Central memory CD4-positive, alpha-beta T cell (primary cell): Measurements from ENCODE around the gene RTL5.
A peak's percentile ranks its signal among the peaks of the same experiment; 100 is the strongest.

ENCODE experiments used
- DNase-seq: peaks from one replicate; pipeline ENCODE4 v3.0.0; 2022

Gene RTL5

DNA sequence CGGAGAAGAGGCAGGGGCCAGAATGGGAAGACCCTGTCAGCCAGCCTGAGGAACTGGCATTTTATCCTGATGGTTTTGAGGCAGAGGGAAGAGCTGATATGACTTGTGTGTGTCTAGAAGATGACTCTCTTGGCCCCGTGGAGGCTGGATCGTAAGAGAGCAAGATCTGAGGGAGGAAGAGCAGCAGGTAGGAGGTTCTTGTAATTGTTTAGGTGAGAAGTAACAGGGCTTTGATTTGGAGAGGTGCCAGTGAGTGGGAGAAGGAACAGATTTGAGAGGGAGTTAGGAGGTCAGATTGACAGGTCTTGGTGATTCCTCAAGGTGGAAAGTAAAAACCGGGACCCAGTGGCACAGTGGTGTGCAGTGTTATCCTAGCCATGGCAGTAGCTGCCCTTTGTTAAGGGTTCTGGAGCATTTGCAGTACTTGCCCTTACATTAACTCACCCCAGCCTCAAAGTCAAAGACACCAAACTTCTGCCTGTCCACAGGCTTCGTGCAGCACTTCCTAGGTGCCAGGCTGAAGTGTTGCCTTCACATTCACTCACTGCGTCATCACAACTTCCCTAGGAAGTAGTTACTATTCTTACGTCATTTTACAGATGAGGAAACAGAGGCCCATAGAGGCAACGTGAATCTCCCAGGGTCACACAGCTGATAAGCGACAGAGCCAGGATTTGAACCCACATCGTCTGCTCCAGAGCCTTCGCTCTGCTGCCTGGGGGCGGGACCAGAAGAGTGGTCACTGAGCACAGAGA lies 23.7 kb downstream of the RTL5 start:
- no peak for DNase-seq

GRCh38 chrX:72107320-72107719 lies 24.4 kb downstream of the RTL5 start:
- DNase-seq = peak; percentile 31

DNA sequence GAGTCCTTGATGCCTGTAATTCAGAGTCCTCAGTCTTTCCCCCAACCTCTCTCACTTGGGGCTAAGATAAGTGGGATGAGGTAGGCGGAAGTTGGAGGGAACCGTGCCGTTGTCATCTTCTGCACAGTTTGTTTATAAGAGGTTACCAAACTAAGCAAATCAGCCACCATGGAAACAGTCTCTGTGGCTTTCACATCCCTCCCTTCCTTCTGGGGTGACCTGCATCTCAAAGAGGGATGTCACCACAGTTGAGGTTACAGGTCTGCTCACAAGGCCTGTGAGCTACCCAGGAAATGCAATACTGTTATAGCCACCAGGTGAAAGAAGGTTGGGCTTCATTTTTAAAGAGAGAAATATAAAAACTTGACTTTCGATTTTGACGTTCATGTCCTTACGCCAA lies 26.3 kb downstream of the RTL5 start:
- DNase-seq = peak; percentile 89

DNA sequence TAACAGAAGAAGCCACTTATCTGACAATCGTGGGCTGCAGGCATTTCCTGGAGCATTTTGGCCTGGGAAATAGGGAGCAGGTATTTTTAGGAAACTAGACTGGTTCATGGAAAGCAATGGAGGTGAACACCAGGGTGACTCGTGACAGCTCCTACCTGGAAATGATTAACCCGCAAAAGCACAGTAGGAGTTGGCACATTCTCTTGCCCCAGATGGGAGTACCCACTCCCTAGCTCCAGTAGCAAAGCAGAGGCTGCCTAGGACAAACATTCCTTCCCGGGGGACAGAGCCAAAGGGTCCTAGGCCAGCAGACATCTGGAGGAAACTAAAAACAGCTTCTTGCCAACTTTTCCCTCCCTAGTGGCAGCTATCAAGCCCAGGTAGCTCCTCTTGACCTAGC lies 29.0 kb downstream of the RTL5 start:
- DNase-seq = no peak

DNA sequence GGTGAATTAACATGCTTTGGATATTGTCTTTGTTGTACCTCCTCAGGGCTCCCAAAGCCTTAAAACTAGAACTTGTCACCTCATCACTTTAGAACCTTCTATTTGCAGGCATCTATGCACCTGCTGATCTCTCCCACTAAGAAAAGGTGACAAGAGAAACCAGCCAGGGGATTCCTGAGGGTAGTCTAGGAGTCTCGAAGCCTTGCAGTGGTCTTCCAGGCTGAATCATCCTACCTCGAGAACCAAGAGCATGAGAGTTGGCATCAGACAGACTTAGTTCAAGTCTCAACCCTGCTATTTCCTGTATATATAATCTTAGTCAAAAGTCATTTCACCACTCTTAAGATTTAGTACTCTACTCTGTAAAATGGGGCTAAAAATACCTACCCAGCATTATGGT lies 29.6 kb downstream of the RTL5 start:
- DNase-seq = no peak

DNA sequence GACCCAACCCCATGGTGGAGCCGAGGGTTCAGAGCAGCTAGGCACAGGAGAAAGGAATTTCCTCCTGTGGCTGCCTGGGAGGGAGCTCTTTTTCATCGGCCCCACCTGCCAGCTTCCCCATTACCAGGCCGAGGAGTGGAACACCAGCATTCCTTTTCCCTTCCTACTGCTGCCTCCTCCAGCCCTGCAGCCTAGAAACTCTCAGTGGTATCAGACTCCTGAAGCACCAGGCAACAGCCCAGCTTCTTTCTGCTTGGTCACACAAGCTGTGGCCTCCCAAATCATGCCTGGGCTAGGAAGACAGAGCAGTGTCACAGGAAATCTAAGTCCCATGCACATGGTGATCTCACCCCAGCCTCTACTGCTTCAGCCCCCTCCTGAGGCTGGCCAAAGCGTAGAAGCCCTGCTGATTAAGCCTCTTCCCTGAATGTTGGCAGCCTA lies 30.1 kb downstream of the RTL5 start:
- no peak for DNase-seq

DNA sequence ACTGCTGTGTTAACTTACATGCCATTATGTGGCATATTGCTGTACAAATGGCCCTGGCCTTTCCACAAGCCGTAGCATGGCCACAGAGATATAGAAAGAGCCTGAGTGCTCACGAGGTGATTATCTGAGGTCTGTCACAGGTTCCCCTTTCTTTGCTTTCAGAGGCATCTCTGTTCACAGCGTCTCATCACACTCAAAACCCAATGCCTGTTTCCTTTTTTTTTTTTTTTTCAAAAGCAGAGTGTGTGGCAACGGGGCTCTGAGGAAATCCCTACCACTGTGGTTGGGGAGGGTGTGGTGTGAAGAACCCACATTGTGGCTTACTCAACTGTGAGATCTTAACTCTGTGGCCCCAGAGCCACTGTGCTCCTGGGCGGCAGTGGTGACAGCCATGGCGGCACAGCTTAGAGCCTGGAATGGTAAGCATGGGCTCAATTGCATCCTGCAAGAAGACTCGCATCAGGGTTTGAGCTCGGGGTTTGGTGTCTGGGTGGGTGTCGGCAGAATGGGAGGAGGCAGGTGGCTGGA lies 30.8 kb downstream of the RTL5 start:
- DNase-seq = peak; percentile 87

DNA sequence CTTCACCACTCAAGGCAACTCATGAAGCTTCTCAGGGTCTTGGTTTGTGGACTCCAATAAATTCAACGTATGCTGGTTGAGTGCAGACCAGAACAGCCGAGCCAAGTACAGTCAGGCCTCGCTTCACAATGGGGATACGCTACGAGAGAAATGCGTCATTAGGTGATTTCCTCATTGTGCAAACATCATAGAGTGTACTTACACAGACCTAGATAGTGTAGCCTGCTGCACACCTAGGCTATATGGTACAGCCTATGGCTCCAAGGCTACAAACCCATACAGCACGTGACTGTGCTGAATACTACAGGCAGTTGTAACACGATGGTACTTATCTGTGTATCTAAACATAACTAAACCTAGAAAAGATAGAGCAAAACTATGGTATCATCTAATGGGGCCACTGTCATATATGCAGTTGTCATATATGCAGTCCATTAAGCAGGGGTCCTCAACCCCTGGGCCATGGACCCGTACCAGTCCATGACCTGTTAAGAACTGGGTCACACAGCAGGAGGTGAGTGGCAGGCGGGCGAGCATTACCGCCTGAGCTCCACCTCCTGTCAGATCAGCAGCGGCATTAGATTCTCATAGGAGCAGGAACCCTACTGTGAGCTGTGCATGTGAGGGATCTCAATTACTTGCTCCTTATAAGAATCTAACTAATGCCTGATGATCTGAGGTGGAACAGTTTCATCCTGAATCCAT lies 31.5 kb downstream of the RTL5 start:
- peak; percentile 61 for DNase-seq

- no peak for DNase-seq
Measured at GRCh38 chrX:72097098-72097497, 34.6 kb downstream of the RTL5 start.

GRCh38 chrX:72095370-72095769 lies 36.3 kb downstream of the RTL5 start:
- no peak for DNase-seq

GRCh38 chrX:72094894-72095293 lies 36.8 kb downstream of the RTL5 start:
- peak; percentile 86 for DNase-seq

DNA sequence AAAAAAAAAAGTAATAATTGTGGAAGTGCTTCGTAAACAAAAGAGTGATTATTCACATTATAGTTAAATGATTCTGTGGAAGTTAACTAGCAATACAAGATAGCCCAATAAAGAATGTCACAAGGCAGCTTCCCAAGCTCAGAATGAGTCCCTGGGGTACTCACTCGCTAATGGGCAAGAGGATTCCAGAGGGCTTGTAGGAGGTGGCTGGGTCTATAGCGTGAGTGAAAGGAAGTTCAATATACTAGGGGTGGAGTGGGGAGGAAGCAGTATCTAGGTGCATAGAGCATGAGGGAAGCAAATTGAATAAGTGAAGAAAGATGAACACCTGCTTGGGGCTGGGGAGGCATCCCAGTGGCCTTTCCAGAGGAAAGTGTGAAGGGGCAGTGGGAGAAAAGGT lies 42.5 kb downstream of the RTL5 start:
- DNase-seq = no peak

DNA sequence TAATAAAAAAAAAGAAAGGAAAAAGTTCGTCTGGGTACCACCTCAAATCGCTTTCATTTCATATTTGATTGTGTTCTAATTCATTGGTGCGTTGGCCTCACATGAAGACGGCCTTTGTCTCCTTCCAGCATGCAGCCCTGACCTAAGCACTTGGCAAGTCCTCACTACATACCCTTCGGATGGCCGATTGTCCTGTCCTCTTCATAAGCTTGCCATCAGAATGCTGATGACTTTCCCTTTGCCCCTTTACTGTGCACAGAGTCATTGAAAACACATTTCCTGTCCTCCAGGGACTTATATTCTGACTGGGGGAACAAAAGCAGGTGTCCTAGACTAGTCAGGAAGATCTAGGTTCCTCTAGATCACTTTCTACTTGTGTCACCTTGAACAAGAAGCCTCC lies 43.0 kb downstream of the RTL5 start:
- no peak for DNase-seq

GRCh38 chrX:72086995-72087394 lies 44.7 kb downstream of the RTL5 start:
- DNase-seq = no peak

DNA sequence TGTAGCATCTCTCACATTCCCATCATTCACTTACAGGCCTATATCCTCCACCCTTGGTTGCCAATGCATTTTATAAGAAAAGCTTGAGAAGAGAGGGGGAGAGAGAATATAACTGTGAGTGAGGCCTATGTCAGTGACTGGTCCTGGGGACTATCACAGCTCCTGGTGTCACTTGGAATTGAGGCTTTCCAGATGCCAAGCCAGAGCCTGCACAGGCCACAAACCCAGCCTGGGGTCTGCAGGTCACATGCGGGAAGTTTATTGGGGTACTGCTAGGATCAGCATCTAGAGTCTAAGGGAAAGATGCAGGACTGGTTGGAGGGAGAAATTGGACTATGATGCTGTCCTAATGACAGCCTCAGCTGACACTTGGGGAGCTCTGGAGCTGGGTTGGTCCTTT lies 47.6 kb downstream of the RTL5 start:
- DNase-seq = no peak

DNA sequence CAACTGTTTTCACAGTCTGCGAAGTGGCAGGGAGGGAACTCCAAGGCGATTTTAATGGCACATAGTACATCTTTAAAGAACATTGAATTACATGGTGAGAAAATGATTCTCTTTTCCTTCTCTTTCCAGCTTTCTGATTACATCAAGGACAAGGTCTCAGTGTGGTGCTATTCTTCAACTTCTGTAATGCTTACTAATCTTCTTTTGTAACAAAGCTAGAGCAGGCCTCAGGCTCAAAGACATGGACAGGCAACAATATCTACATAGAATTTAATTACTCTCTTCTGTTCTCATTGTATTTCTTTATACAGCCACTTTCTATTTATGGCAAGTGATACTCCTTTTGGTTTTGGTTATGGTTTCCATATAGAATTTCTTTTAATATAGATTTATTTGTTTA lies 48.4 kb downstream of the RTL5 start:
- DNase-seq = no peak

DNA sequence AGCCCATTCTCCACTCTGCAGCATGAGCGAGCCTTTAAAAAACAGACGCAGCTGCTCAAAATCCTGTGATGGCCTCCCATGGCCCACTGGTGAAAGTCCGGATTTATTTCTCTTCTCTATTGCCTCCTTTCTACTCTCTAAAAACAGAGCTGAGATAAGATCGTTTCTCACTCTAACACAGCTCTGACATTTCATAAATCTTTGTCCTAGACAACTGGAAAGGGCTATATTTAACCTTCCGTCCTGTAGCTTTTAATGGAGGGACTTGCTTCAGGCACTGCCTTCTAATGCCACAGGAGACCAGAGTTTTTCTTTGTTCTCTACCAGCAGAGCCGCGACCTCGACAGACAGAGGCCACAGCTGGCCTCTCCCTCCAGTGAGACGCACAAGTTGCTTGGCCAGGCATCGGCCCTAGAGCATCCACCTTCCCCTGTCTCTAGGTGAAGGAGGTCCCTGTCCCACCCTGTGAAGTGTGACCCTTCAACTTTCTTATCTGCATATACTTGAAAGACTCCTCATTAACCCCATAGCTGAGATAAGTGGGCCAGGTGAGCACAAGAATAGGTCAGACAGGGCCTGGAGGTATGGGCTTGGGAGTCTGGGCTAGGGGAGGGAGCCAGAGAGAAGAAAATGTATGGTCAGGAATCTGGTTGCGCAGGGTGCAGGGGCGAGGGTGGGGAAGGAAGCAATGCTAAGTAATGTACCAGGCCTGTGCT lies 50.0 kb downstream of the RTL5 start:
- no peak for DNase-seq

DNA sequence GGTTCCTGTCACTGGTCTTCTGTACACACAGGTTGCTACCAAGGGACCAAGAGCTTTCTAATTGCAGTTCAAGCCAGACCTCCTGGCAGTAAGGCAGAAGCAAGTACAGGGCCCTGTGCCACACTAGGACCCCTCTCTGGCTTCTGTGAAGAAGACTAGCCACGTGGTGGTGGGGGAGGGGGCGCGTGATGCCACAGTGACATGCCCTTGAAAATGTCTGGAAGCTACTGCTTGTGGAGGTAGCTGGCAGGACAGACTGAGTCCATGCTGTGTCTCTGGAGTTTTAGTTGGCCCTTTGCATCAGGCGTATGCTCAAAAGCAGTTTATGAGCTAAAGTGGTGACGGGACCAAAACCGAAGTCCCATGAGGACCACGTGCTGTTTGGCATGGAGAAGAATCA lies 50.9 kb downstream of the RTL5 start:
- DNase-seq = no peak

- no peak for DNase-seq
Measured at GRCh38 chrX:72080150-72080549, 51.6 kb downstream of the RTL5 start.

- DNase-seq = no peak
Measured at GRCh38 chrX:72079607-72080006, 52.1 kb downstream of the RTL5 start.

DNA sequence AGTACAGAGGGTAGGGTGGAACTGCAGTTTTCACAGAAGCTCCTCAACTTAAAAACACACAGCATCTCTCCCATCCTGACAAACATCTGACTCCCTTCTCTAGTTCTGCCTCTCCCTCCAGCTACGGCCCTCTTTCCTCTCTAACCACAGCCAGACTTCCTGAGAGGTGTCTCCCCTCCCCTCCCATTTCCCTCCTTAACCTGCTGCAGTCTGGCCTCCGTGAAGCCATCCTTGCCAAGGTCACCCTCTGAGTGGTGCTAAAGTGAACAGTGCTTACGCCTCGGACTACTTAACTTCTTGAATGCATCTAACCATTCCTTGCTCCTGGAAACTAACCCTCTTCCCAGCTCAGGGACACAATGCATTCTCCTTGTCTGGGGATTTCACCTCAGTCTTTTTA lies 53.3 kb downstream of the RTL5 start:
- no peak for DNase-seq
